Heart left ventricle (tissue), 16 donors: Measurements from ENCODE around the gene IL22. TPM values are rescaled to one million over a fixed set of nuclear protein-coding genes. Genes with fewer than 3 reads are reported as not detected.

ENCODE experiments used
- ATAC-seq, 4 donors: fragments of 200-7000 bp; cut with Tn5 transposase; one replicate each; pipeline ENCODE4 v1.9.1; 2020 to 2022; ENCODE audit warnings: moderate library complexity in 4 of 4, mild to moderate bottlenecking in 3 of 4, moderate number of reproducible peaks in 1 of 4
- DNase-seq, 5 donors: peaks; one replicate each; pipeline ENCODE4 v3.0.0-alpha.2; 2020
- H3K27ac ChIP-seq, 12 donors: fragments of 200-600 bp; sonication (generic) in 4 of 12; one replicate each; pipeline versions ENCODE4 v1.5.0 to v1.8.0; 2016 to 2022; ENCODE audit warnings: mild to moderate bottlenecking in 2 of 12
- H3K27me3 ChIP-seq, 9 donors: fragments of 200-600 bp; sonication (generic) in 2 of 9; one replicate each; pipeline versions ENCODE4 v1.5.1 to v1.8.0; 2016 to 2022; ENCODE audit warnings: mild to moderate bottlenecking in 3 of 9
- H3K36me3 ChIP-seq, 9 donors: fragments of 200-600 bp; sonication (generic) in 2 of 9; one replicate each; pipeline versions ENCODE4 v1.5.0 to v1.8.0; 2018 to 2022; ENCODE audit warnings: mild to moderate bottlenecking in 2 of 9
- H3K4me1 ChIP-seq, 12 donors: fragments of 200-600 bp; sonication (generic) in 4 of 12; one replicate each; pipeline versions ENCODE4 v1.5.0 to v1.8.0; 2016 to 2022; ENCODE audit warnings: mild to moderate bottlenecking in 3 of 12
- H3K4me3 ChIP-seq, 12 donors: fragments of 200-600 bp; sonication (generic) in 4 of 12; one replicate each; pipeline versions ENCODE4 v1.5.0 to v1.8.0; 2017 to 2022; ENCODE audit warnings: mild to moderate bottlenecking in 9 of 12, moderate library complexity in 4 of 12
- H3K9me3 ChIP-seq, 12 donors: fragments of 200-600 bp; sonication (generic) in 4 of 12; one replicate each; pipeline versions ENCODE4 v1.5.0 to v1.8.0; 2016 to 2022; ENCODE audit warnings: mild to moderate bottlenecking in 1 of 12
- CTCF ChIP-seq, 12 donors: fragments of 200-600 bp; sonication (generic) in 4 of 12; IDR thresholded peaks; one replicate each; pipeline versions ENCODE4 v1.5.0 to v1.8.0; 2018 to 2022; ENCODE audit warnings: antibody characterized with exemption in 12 of 12, mild to moderate bottlenecking in 5 of 12
- POLR2A ChIP-seq, 2 donors: fragments of 450-650 bp; IDR thresholded peaks; one replicate each; pipeline ENCODE4 v1.6.1; 2017; ENCODE audit warnings: antibody characterized with exemption in 2 of 2, mild to moderate bottlenecking in 2 of 2, moderate library complexity in 2 of 2
- WGBS, 4 donors: extraction: QIAGEN DNeasy Blood & Tissue Kit in 2 of 4; methylation state at CpG; one replicate each; pipeline versions ENCODE4 v1.1.5 to v1.1.7; 2013 to 2018; 5-methylcytosine and 5-hydroxymethylcytosine counted together
- intact Hi-C, 10 donors: fragments of 100-400 bp; cut with DNase I; formaldehyde crosslinking; loops; one replicate each; pipeline versions ENCODE4 v1.11.1 to v1.14.2; 2022
- polyA plus RNA-seq, 2 donors: library from polyadenylated mRNA; stranded (reverse); fragments of 200-250 nt; gene quantifications; one replicate each; pipeline ENCODE4 v1.2.3, GENCODE V29; 2013
- total RNA-seq, 9 donors: library from RNA; depleted of rRNA in 2 of 9; stranded (reverse); fragments of >200 nt in 2 of 9; fragmentation: NEBNext Ultra II Directional in 3 of 9; extraction: Animal tissue kit (Norgen Biotek cat#: 25700) in 3 of 9; gene quantifications; one replicate each; pipeline versions ENCODE4 v1.1.0 to v1.2.4, GENCODE V29; 2016 to 2023
- donor health status: ischemic (EF 13 %, LVEDD 7.1; RV severe dilation, severe dysfunction).
- donor health status: healthy with polysubstance abuse.
- donor health status: DM: no; HTN: yes; CAD: no.
- donor health status: DM: no; HTN: no; CAD: no.
- donor health status: ischemic (EF 25% LVEDD 6.9; RV normal size, moderate dysfunction).
- donor health status: ischemic (EF 25% LVEDD 5.7; RV mildly dilated, moderate dysfunction).
- donor health status: healthy.
- donor health status: DM: yes; HTN: yes; CAD: no.
- donor health status: ischemic (EF 35%, LVEDD 5.7; RV mildly dilated, moderate dysfunction).
- donor health status: nonischemic (EF 11% LVEDD 7.7; RV severe dilation, severe dysfunction).
- donor health status: DM: yes; HTN: yes; CAD: no.
- donor health status: PGD.
- donor health status: ischemic (EF 29% LVEDD 5.4; RV normal size, mild dysfunction).
- donor health status: nonischemic (EF 23%, LVEDD 6.1; RV moderate dilation, normal function).

Gene IL22
- total and polyA plus RNA-seq, 11 donors, result not detected

GRCh38 chr12:68292151-68292943 is 38.9 kb upstream of the IL22 start:
- no peak for DNase-seq
- intact Hi-C loops, result loop anchor here in 1 of 10 donors (5.0 kb wide), 1 partner anchor 50 kb away; no protein-coding TSS in a partner anchor
- ATAC-seq, result no peak
- H3K9me3 ChIP-seq, result no peaks in the 10 kb centered on the region
- H3K4me1 ChIP-seq, result peaks cover 0 to 17% (median 6%) of the 10 kb centered on the region in 12 donors
- H3K36me3 ChIP-seq, result peaks cover 0 to 21% (median 5%) of the 10 kb centered on the region in 9 donors
- H3K4me3 ChIP-seq, result no peak overlapping the region
- WGBS, 4 donors, result 90 to 93% (median 91%) methylated on average over 9 of the region's 9 CpGs
- no peaks in the 10 kb centered on the region for H3K27me3 ChIP-seq
- TF ChIP-seq POLR2A (IDR thresholded peaks at IDR 0.05), result no peak
- TF ChIP-seq CTCF (IDR thresholded peaks at IDR 0.05), result no peak
- H3K27ac ChIP-seq, result no peak overlapping the region

DNA sequence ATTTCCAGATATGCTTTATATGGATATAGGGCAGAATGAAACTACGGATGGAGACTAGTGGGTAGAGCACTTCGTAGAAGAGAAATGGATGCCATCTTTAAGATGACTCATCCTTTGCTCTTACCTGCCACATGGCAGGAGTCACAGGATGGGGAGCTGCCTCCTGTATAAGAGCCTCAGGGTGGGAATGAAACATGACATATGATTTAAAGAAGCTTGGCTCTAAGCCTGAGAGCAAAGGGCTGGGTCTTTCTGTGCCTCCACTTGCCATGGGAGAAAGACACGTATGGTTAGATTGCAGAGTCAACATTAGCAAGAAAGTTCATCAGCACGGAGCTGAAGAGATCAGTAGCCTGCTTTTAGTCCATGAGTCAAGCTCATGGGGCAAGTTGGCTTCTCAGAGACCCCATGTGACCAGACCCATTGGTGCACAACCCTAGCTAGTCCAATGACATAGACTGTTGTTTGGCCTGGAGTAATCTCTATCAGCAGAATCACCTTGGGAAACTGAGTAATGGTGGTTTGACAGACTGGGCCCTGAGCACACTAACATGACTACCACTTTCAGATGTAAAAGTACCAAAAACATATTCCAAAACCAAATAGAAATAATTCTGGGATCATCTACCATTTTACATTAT is 38.1 kb upstream of the IL22 start:
- WGBS, 4 donors, result 92 to 96% (median 94%) methylated on average over 4 of the region's 4 CpGs
- DNase-seq (no peak), ATAC-seq (no peak)
- H3K4me3 ChIP-seq, result no peak overlapping the region
- no peak overlapping the region for H3K27ac ChIP-seq
- TF ChIP-seq CTCF (IDR thresholded peaks at IDR 0.05), result no peak
- TF ChIP-seq POLR2A (IDR thresholded peaks at IDR 0.05), result no peak
- H3K4me1 ChIP-seq, result peaks cover 0 to 17% (median 6%) of the 10 kb centered on the region in 12 donors
- H3K27me3 ChIP-seq, result no peaks in the 10 kb centered on the region
- H3K36me3 ChIP-seq, result peaks cover 0 to 14% (median 1%) of the 10 kb centered on the region in 9 donors
- intact Hi-C loops, result loop anchor here in 1 of 10 donors (5.0 kb wide), 1 partner anchor 49 kb away; no protein-coding TSS in a partner anchor
- no peaks in the 10 kb centered on the region for H3K9me3 ChIP-seq

GRCh38 chr12:68290126-68290525 is 36.7 kb upstream of the IL22 start:
- TF ChIP-seq POLR2A (IDR thresholded peaks at IDR 0.05), result no peak
- no peak for TF ChIP-seq CTCF (IDR thresholded peaks at IDR 0.05)
- Histone ChIP-seq H3K4me1 (peaks cover 0 to 19% (median 6%) of the 10 kb centered on the region in 12 donors), H3K27ac (no peak overlapping the region), H3K27me3 (no peaks in the 10 kb centered on the region), H3K36me3 (peaks cover 0 to 5% (median 0%) of the 10 kb centered on the region in 9 donors), H3K9me3 (no peaks in the 10 kb centered on the region), H3K4me3 (no peak overlapping the region)
- ATAC-seq (no peak), DNase-seq (no peak)
- WGBS, 4 donors, result 74 to 84% (median 78%) methylated on average over 6 of the region's 6 CpGs
- intact Hi-C loops, result loop anchor here in 1 of 10 donors (5.0 kb wide), 1 partner anchor 48 kb away; no protein-coding TSS in a partner anchor

GRCh38 chr12:68287106-68287505 is 33.7 kb upstream of the IL22 start:
- H3K27ac ChIP-seq, result no peak overlapping the region
- TF ChIP-seq CTCF (IDR thresholded peaks at IDR 0.05) (no peak), POLR2A (IDR thresholded peaks at IDR 0.05) (no peak)
- no peak for DNase-seq
- no peak overlapping the region for H3K4me3 ChIP-seq
- WGBS, 4 donors, result 70 to 72% (median 71%) methylated on average over 5 of the region's 5 CpGs
- no peaks in the 10 kb centered on the region for H3K36me3 ChIP-seq
- no peaks in the 10 kb centered on the region for H3K27me3 ChIP-seq
- no peak for ATAC-seq
- intact Hi-C loops, result no loop called here
- H3K9me3 ChIP-seq, result no peaks in the 10 kb centered on the region
- peaks cover 0 to 5% (median 0%) of the 10 kb centered on the region in 12 donors for H3K4me1 ChIP-seq
